Heart right ventricle (tissue), 16 donors: ENCODE data around the gene TMEM271. TPM values are rescaled to one million over a fixed set of nuclear protein-coding genes. Genes with fewer than 3 reads are reported as not detected.
A peak's percentile ranks its signal among the peaks of the same experiment; 100 is the strongest.

Source experiments
- ATAC-seq, 8 donors: fragments of 200-7000 bp; cut with Tn5 transposase; one replicate each; pipeline ENCODE4 v1.9.1; 2020; ENCODE audit warnings: mild to moderate bottlenecking in 8 of 8, moderate library complexity in 8 of 8, moderate number of reproducible peaks in 1 of 8
- DNase-seq, 2 donors: peaks; one replicate each; pipeline ENCODE4 v3.0.0-alpha.2; 2020
- H3K27ac ChIP-seq, 10 donors: fragments of 200-600 bp; sonication (generic) in 2 of 10; one replicate each; pipeline versions ENCODE4 v1.5.0 to v1.8.0; 2020 to 2022; ENCODE audit warnings: mild to moderate bottlenecking in 3 of 10
- H3K27me3 ChIP-seq, 7 donors: fragments of 200-600 bp; one replicate each; pipeline ENCODE4 v1.8.0; 2021 to 2022; ENCODE audit warnings: mild to moderate bottlenecking in 2 of 7
- H3K36me3 ChIP-seq, 9 donors: fragments of 200-600 bp; sonication (generic) in 1 of 9; one replicate each; pipeline versions ENCODE4 v1.5.0 to v1.8.0; 2020 to 2022; ENCODE audit warnings: mild to moderate bottlenecking in 2 of 9
- H3K4me1 ChIP-seq, 9 donors: fragments of 200-600 bp; sonication (generic) in 1 of 9; one replicate each; pipeline versions ENCODE4 v1.5.0 to v1.8.0; 2020 to 2022; ENCODE audit warnings: mild to moderate bottlenecking in 4 of 9
- H3K4me3 ChIP-seq, 10 donors: fragments of 200-600 bp; sonication (generic) in 2 of 10; one replicate each; pipeline versions ENCODE4 v1.5.0 to v1.8.0; 2020 to 2022; ENCODE audit warnings: mild to moderate bottlenecking in 7 of 10, moderate library complexity in 2 of 10
- H3K9me3 ChIP-seq, 11 donors: fragments of 200-600 bp in 10 of 11; sonication (generic) in 2 of 11; one replicate each; pipeline versions ENCODE4 v1.5.0 to v1.8.0; 2013 to 2022; ENCODE audit warnings: mild to moderate bottlenecking in 2 of 11, control low read depth in 1 of 11, moderate library complexity in 1 of 11
- CTCF ChIP-seq, 9 donors: fragments of 200-600 bp; sonication (generic) in 2 of 9; IDR thresholded peaks; one replicate each; pipeline versions ENCODE4 v1.5.0 to v1.8.0; 2021 to 2022; ENCODE audit warnings: antibody characterized with exemption in 9 of 9, mild to moderate bottlenecking in 5 of 9, moderate library complexity in 1 of 9
- WGBS, 2 donors: extraction: QIAGEN DNeasy Blood & Tissue Kit; methylation state at CpG; one replicate each; pipeline ENCODE4 v1.1.7; 2013; ENCODE audit warnings: inconsistent platforms in 1 of 2; 5-methylcytosine and 5-hydroxymethylcytosine counted together
- intact Hi-C, 10 donors: fragments of 100-400 bp; cut with DNase I; formaldehyde crosslinking; loops; one replicate each; pipeline versions ENCODE4 v1.11.1 to v1.14.2; 2022
- polyA plus RNA-seq, 2 donors: library from polyadenylated mRNA; stranded (reverse); fragments of 200-250 nt; gene quantifications; one replicate each; pipeline ENCODE4 v1.2.3, GENCODE V29; 2013
- total RNA-seq, 10 donors: library from RNA; stranded (reverse); fragmentation: NEBNext Ultra II Directional in 3 of 10; extraction: Animal tissue kit (Norgen Biotek cat#: 25700) in 3 of 10; gene quantifications; one replicate each; pipeline versions ENCODE4 v1.2.1 to v1.2.4, GENCODE V29; 2021 to 2023
- donor health status: Arrhythmogenic right ventricular cardiomyopathy.
- donor health status: ischemic (EF 13 %, LVEDD 7.1; RV severe dilation, severe dysfunction).
- donor health status: healthy with polysubstance abuse.
- donor health status: DM: no; HTN: yes; CAD: no.
- donor health status: DM: no; HTN: no; CAD: no.
- donor health status: ischemic (EF 25% LVEDD 6.9; RV normal size, moderate dysfunction).
- donor health status: ischemic (EF 25% LVEDD 5.7; RV mildly dilated, moderate dysfunction).
- donor health status: healthy.
- donor health status: DM: yes; HTN: yes; CAD: no.
- donor health status: Ischemic cardiomyopathy.
- donor health status: ischemic (EF 35%, LVEDD 5.7; RV mildly dilated, moderate dysfunction).
- donor health status: nonischemic (EF 11% LVEDD 7.7; RV severe dilation, severe dysfunction).
- donor health status: DM: yes; HTN: yes; CAD: no.
- donor health status: PGD.
- donor health status: ischemic (EF 29% LVEDD 5.4; RV normal size, mild dysfunction).
- donor health status: nonischemic (EF 23%, LVEDD 6.1; RV moderate dilation, normal function).

The TMEM271 gene
- total and polyA plus RNA-seq, 12 donors, result not detected

GRCh38 chr4:578451-579443, 2.7 kb upstream of the TMEM271 start:
- Histone ChIP-seq H3K4me1 (peaks cover 0 to 16% (median 3%) of the 10 kb centered on the region in 9 donors), H3K36me3 (no peaks in the 10 kb centered on the region), H3K9me3 (peaks cover 0 to 12% (median 4%) of the 10 kb centered on the region in 11 donors), H3K27me3 (peaks cover 17 to 90% (median 82%) of the 10 kb centered on the region in 7 donors), H3K27ac (no peak overlapping the region), H3K4me3 (no peak overlapping the region)
- ATAC-seq, result no peak
- no peak for DNase-seq
- intact Hi-C loops, result loop anchor here in 1 of 10 donors (1.0 kb wide), 1 partner anchor 35 kb away; no protein-coding TSS in a partner anchor
- 14 to 17% methylated on average over 32 of the region's 32 CpGs for WGBS, 2 donors
- TF ChIP-seq CTCF (IDR thresholded peaks at IDR 0.05), result no peak

DNA sequence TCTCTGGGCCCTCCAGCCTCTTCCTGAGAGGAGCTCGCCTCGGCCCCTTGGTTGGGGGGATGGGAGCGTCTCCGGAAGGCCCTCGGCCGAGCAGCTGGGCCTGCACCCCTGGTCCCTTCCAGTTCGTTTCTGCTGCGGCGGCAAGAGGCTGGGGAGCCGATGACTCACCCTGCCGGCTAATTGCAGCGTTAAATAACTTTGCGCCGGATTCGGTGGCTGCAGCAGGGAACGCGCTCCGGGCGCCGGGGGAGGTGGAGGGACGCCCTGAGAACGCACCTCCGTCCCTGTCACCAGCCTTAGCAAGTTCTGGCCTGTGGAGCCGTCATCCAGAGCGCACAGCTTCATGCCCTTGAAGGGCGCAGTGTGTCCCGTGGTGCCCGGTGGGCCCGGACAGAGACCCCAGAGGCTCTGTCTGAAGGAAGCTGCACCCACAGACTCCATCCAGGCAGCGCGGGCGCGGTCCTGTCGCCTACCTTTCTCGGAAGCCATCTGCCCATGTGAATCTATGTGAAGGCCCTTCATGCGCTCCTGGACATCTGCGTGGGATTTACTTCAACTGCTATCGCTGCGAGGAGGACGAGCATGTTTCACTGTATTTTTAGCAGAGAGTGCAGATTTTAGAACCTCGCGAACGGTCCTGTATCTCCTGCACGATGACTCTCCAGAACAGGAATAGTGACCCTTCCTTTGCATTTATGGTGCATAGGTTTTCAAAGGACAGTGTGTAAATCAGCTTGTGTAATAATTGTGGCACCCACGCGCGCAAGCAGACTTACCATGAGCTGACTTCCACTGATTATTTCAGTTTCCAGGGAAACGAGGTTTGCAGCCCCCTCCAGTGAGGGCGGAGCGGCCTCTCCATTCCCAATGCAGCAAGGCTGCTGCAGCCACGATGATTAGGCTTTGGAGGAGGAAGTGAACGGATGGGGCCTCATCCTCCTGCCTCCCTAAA, 1.7 kb upstream of the TMEM271 start:
- Histone ChIP-seq H3K36me3 (no peaks in the 10 kb centered on the region), H3K27me3 (peaks cover 17 to 91% (median 84%) of the 10 kb centered on the region in 7 donors), H3K27ac (no peak overlapping the region), H3K4me3 (peak overlapping the region in 2 of 10 donors; percentile 7 to 14), H3K9me3 (peaks cover 0 to 6% (median 0%) of the 10 kb centered on the region in 11 donors), H3K4me1 (peaks cover 0 to 16% (median 3%) of the 10 kb centered on the region in 9 donors)
- intact Hi-C loops, result loop anchor here in 1 of 10 donors (1.0 kb wide), 1 partner anchor 34 kb away; no protein-coding TSS in a partner anchor
- 1 to 3% methylated on average over 52 of the region's 52 CpGs for WGBS, 2 donors
- DNase-seq (no peak), ATAC-seq (peak in 1 of 8 donors; percentile 20)
- no peak for TF ChIP-seq CTCF (IDR thresholded peaks at IDR 0.05)

GRCh38 chr4:576991-577498, 950 bp upstream of the TMEM271 start:
- H3K27ac ChIP-seq, result no peak overlapping the region
- DNase-seq (no peak), ATAC-seq (no peak)
- WGBS, 2 donors, result 2 to 3% methylated on average over 36 to 37 of the region's 37 CpGs
- H3K9me3 ChIP-seq, result peaks cover 0 to 5% (median 0%) of the 10 kb centered on the region in 11 donors
- H3K36me3 ChIP-seq, result no peaks in the 10 kb centered on the region
- TF ChIP-seq CTCF (IDR thresholded peaks at IDR 0.05), result no peak
- peaks cover 0 to 16% (median 3%) of the 10 kb centered on the region in 9 donors for H3K4me1 ChIP-seq
- peaks cover 24 to 92% (median 86%) of the 10 kb centered on the region in 7 donors for H3K27me3 ChIP-seq
- intact Hi-C loops, result no loop called here
- peak overlapping the region in 2 of 10 donors; percentile 7 to 14 for H3K4me3 ChIP-seq
